Stomach (tissue), 4 donors: ENCODE results near the gene RPN1.

Experiments used
- EP300 ChIP-seq: sonication (generic); formaldehyde crosslinking; IDR thresholded peaks from one replicate; pipeline ENCODE4 v1.6.1; 2017; ENCODE audit warnings: antibody characterized with exemption
- POLR2A ChIP-seq, 4 donors: fragments of 450-650 bp; IDR thresholded peaks; one replicate each; pipeline ENCODE4 v1.6.1; 2016; ENCODE audit warnings: antibody characterized with exemption in 4 of 4, control low read depth in 2 of 4, mild to moderate bottlenecking in 1 of 4, moderate library complexity in 1 of 4
- POLR2AphosphoS5 ChIP-seq, 3 donors: sonication (generic); formaldehyde crosslinking; IDR thresholded peaks; one replicate each; pipeline ENCODE4 v1.6.1; 2016; ENCODE audit warnings: antibody characterized with exemption in 3 of 3
- TF ChIP-seq, protein P1 (sequence below), 7 experiments: fragments of 450-650 bp in 4 of 7; fragments of 200-600 bp in 3 of 7; sonication (generic) in 3 of 7; IDR thresholded peaks; one replicate each; pipeline ENCODE4 v1.5.1; 2016 to 2019; ENCODE audit warnings: antibody characterized with exemption in 7 of 7, control low read depth in 2 of 7, mild to moderate bottlenecking in 1 of 7

DNA sequence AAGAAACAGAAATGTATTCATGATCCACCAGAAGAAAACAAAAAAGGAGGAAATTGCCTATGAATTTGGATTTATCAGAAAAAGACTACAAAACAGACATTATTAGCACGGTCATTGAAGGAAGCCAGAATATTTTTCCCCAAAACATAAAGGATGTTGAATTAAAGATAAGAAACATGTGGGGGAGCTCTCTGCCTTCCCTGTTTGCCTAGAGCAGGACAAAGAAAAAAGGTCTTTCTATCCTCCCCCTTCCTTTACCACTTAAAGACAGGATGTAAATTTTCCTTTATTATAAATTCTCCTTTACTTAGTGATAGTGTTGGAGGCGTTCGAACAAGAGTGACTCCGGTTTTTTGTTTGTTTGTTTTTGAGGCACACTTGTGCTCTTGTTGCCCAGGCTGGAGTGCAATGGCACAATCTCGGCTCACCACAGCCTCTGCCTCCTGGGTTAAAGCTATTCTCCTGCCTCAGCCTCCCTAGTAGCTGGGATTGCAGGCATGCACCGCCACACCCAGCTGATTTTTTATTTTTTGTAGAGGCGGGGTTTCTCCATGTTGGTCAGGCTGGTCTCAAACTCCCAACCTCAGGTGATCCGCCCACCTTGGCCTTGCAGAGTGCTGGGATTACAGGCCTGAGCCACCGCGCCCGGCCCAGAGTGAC lies 14.9 kb upstream of the RPN1 start:
- no peak for TF ChIP-seq POLR2A (IDR thresholded peaks at IDR 0.05)
- TF ChIP-seq, protein P1, sequence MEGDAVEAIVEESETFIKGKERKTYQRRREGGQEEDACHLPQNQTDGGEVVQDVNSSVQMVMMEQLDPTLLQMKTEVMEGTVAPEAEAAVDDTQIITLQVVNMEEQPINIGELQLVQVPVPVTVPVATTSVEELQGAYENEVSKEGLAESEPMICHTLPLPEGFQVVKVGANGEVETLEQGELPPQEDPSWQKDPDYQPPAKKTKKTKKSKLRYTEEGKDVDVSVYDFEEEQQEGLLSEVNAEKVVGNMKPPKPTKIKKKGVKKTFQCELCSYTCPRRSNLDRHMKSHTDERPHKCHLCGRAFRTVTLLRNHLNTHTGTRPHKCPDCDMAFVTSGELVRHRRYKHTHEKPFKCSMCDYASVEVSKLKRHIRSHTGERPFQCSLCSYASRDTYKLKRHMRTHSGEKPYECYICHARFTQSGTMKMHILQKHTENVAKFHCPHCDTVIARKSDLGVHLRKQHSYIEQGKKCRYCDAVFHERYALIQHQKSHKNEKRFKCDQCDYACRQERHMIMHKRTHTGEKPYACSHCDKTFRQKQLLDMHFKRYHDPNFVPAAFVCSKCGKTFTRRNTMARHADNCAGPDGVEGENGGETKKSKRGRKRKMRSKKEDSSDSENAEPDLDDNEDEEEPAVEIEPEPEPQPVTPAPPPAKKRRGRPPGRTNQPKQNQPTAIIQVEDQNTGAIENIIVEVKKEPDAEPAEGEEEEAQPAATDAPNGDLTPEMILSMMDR (IDR thresholded peaks at IDR 0.05): no peak
- no peak for TF ChIP-seq POLR2AphosphoS5 (IDR thresholded peaks at IDR 0.05)
- TF ChIP-seq EP300: no peak
